ENCODE results near the gene ZMIZ1. TPM values are rescaled to one million over a fixed set of nuclear protein-coding genes. Genes with fewer than 3 reads are reported as not detected.

The ZMIZ1 gene
- total and polyA plus RNA-seq, 2 experiments from 2014 or later = 48.2 to 78.8 TPM

- Histone ChIP-seq H3K36me3 (no peaks in the 10 kb centered on the region), H3K27me3 (no peaks in the 10 kb centered on the region), H3K27ac (no peak overlapping the region), H3K4me1 (ENCODE audit: low read depth) (peaks cover 23% of the 10 kb centered on the region), H3K4me3 (no peak overlapping the region), H3K9me3 (ENCODE audit: low read depth) (no peaks in the 10 kb centered on the region)
- TF ChIP-seq, protein P1, sequence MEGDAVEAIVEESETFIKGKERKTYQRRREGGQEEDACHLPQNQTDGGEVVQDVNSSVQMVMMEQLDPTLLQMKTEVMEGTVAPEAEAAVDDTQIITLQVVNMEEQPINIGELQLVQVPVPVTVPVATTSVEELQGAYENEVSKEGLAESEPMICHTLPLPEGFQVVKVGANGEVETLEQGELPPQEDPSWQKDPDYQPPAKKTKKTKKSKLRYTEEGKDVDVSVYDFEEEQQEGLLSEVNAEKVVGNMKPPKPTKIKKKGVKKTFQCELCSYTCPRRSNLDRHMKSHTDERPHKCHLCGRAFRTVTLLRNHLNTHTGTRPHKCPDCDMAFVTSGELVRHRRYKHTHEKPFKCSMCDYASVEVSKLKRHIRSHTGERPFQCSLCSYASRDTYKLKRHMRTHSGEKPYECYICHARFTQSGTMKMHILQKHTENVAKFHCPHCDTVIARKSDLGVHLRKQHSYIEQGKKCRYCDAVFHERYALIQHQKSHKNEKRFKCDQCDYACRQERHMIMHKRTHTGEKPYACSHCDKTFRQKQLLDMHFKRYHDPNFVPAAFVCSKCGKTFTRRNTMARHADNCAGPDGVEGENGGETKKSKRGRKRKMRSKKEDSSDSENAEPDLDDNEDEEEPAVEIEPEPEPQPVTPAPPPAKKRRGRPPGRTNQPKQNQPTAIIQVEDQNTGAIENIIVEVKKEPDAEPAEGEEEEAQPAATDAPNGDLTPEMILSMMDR (IDR thresholded peaks at IDR 0.05; ENCODE audit: low read depth, low read length) = no peak
- DNase-seq (ENCODE audit: low read depth in 1 of 2, low spot score in 1 of 2) = no peak
Measured at GRCh38 chr10:79245539-79246208, 176.9 kb downstream of the ZMIZ1 start.

DNA sequence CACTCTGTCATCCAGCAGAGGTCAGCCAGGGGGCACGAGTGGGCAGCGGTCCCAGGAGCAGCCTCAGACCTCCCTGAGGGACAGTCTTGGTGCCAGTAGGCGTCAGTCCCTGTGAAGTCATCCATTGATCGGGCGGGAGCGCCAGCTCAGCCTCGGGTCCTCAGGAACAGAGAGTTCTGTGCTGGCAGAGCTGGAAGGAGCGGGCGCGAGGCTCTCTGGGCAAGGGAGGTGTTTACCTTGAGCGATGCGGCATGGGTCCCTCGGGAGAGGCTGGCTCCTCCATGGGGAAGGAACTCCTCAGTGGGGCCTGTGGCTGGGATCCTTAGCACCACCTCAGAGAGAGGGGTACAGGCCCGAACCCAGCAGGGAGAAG lies 177.4 kb downstream of the ZMIZ1 start:
- Histone ChIP-seq H3K27me3 (no peaks in the 10 kb centered on the region), H3K27ac (no peak overlapping the region), H3K36me3 (no peaks in the 10 kb centered on the region), H3K4me1 (ENCODE audit: low read depth) (peaks cover 18% of the 10 kb centered on the region), H3K4me3 (no peak overlapping the region), H3K9me3 (ENCODE audit: low read depth) (no peaks in the 10 kb centered on the region)
- TF ChIP-seq, protein P1 (IDR thresholded peaks at IDR 0.05; ENCODE audit: low read depth, low read length) = no peak
- no peak for DNase-seq (ENCODE audit: low read depth in 1 of 2, low spot score in 1 of 2)

GRCh38 chr10:79246606-79247275 lies 178.0 kb downstream of the ZMIZ1 start:
- Histone ChIP-seq H3K36me3 (no peaks in the 10 kb centered on the region), H3K27me3 (no peaks in the 10 kb centered on the region), H3K9me3 (ENCODE audit: low read depth) (no peaks in the 10 kb centered on the region), H3K4me1 (ENCODE audit: low read depth) (peaks cover 12% of the 10 kb centered on the region), H3K4me3 (no peak overlapping the region), H3K27ac (no peak overlapping the region)
- TF ChIP-seq, protein P1 (IDR thresholded peaks at IDR 0.05; ENCODE audit: low read depth, low read length) = peak; percentile 9
- peak in 1 of 2 donors; percentile 73 for DNase-seq (ENCODE audit: low read depth in 1 of 2, low spot score in 1 of 2)

GRCh38 chr10:79247373-79248137 lies 178.8 kb downstream of the ZMIZ1 start:
- H3K9me3 ChIP-seq (ENCODE audit: low read depth) = no peaks in the 10 kb centered on the region
- TF ChIP-seq, protein P1 (IDR thresholded peaks at IDR 0.05; ENCODE audit: low read depth, low read length) = no peak
- no peaks in the 10 kb centered on the region for H3K36me3 ChIP-seq
- no peak overlapping the region for H3K4me3 ChIP-seq
- no peak overlapping the region for H3K27ac ChIP-seq
- peaks cover 7% of the 10 kb centered on the region for H3K4me1 ChIP-seq (ENCODE audit: low read depth)
- DNase-seq (ENCODE audit: low read depth in 1 of 2, low spot score in 1 of 2) = no peak
- H3K27me3 ChIP-seq = no peaks in the 10 kb centered on the region

GRCh38 chr10:79248341-79249185 lies 179.8 kb downstream of the ZMIZ1 start:
- no peaks in the 10 kb centered on the region for H3K36me3 ChIP-seq
- peak in 1 of 2 donors; percentile 68 for DNase-seq (ENCODE audit: low read depth in 1 of 2, low spot score in 1 of 2)
- H3K4me1 ChIP-seq (ENCODE audit: low read depth) = peaks cover 7% of the 10 kb centered on the region
- H3K27ac ChIP-seq = peak overlapping the region; percentile 29
- no peak overlapping the region for H3K4me3 ChIP-seq
- TF ChIP-seq, protein P1 (IDR thresholded peaks at IDR 0.05; ENCODE audit: low read depth, low read length) = no peak
- H3K27me3 ChIP-seq = no peaks in the 10 kb centered on the region
- no peaks in the 10 kb centered on the region for H3K9me3 ChIP-seq (ENCODE audit: low read depth)

Measured in cardiac muscle cell (in vitro differentiated cells and primary cell).